ENCODE data around the gene SH3BGR.
"Not testable (repeated sequence)": the region's sequence is repeated elsewhere in the genome, so short reads cannot be mapped to it uniquely, and the experiment has no call there.

The SH3BGR gene

DNA sequence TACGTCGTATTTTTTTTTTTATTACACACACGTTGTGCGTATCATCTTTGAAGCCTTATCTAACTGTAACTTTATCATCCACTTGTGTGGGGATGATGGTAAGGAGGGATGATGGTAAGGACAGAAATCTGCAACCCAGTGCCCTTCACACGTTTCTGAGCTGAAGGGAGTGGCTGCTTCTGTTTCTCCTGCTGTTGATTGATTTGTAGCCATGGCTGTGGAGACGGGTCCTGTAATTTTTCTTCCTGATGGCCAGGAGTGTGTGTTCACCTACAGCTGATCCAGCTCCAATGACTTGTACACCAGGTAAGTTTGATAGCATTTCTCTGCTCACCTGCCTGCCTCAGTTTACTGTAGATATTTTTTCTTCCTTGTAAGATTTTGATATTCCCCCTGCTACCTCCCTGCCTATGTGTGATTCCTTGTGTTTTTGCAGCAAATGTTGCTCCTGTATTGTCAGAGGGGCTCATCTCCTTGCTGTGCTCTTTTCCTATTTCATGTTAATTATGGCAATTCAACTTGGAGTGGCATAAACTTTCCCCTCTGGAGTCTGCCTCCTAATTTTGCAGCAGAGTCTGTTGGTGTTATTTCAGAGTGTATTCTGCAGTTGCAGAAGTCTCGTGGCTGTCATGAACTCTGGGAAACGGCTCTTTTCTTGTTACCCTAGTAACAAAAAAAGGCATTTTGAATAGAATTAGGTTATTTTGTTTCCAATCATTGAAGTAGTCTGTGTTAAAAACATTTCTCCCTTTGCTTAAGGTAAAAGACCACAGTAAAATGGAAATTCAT lies 64.1 kb downstream of the SH3BGR start:
- DNase-seq (ENCODE audit: low spot score): no peak

DNA sequence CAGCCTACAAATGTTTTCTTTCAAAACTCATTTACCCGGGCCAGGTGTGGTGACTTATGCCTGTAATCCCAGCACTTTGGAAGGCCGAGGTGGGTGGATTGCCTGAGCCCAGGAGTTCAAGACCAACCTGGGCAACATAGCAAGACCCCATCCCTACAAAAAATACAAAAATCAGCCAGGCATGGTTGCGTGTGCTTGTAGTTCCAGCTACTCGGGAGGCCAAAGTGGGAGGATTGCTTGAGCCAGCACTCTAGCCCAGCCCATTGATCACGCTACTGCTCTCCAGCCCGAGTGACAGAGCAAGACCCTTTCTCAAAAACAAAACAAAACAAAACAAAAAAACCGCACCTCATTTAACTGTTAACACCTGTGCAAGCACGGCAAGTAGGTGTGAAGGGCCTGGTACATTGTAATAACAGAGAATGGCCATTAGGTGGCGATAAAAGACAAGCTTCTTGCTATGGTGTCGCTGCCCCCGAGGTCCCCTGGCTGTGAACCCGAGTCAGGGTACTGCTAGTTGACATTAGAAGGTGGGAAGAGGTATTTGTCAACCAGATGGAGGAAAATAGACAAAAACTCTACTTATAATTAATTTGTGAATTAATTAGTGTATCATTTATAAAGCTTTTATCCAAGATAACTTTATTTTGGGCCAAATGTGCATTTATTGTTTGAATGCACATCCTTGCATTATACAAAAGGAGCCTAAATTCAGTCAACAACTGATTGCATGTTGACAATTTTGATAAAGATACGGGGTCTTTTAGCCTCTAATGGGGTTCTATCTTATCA lies 66.5 kb downstream of the SH3BGR start:
- DNase-seq (ENCODE audit: low spot score): peak; percentile 61

- DNase-seq (ENCODE audit: low spot score): no peak
These were observed 67.1 kb downstream of the SH3BGR start for GRCh38 chr21:39518847-39519210.

GRCh38 chr21:39519835-39520234 lies 68.1 kb downstream of the SH3BGR start:
- no peak for DNase-seq (ENCODE audit: low spot score)

DNA sequence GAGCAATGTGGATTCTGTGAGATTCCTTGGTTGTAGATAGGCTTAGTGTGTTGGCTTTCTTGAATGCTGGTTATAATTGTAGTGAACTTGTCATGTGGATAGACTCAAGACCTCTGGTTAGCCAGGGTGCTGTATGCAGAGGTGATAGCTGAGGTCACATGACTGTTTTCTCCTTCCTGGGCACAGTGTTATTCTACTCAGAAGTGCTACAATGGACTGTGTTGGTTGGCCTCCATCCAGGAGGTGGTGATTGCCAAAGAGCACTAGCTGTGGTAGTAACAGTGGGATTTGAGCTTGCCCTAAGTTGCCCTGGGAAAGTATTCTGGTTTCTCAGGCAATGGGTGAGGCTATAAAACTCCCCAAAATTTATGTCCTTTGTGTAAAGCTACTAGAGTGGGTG lies 71.6 kb downstream of the SH3BGR start:
- no peak for DNase-seq (ENCODE audit: low spot score)

DNA sequence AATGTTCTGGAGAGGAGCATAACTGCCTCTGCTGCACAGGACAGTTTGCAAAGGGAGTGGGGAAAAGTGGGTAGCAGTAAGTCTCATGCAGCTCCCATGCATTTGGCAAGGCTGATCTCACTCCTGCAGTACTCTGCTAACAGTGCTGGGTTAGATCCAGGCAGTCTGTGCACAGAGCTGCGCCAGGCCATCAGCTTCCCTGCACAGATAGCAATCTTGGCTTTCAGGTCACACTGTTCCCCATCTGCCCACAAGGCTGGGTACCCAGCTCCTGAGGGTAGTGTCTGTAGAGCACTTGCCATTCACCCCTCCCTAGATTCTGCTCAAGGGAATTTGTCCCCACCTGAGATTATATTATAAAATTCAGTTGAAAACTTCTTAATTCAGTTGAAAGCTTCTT lies 72.1 kb downstream of the SH3BGR start:
- no peak for DNase-seq (ENCODE audit: low spot score)

- DNase-seq (ENCODE audit: low spot score): no peak
These were observed 73.4 kb downstream of the SH3BGR start for GRCh38 chr21:39525129-39525528.

- DNase-seq (ENCODE audit: low spot score): no peak
These were observed 73.8 kb downstream of the SH3BGR start for GRCh38 chr21:39525601-39526000.

DNA sequence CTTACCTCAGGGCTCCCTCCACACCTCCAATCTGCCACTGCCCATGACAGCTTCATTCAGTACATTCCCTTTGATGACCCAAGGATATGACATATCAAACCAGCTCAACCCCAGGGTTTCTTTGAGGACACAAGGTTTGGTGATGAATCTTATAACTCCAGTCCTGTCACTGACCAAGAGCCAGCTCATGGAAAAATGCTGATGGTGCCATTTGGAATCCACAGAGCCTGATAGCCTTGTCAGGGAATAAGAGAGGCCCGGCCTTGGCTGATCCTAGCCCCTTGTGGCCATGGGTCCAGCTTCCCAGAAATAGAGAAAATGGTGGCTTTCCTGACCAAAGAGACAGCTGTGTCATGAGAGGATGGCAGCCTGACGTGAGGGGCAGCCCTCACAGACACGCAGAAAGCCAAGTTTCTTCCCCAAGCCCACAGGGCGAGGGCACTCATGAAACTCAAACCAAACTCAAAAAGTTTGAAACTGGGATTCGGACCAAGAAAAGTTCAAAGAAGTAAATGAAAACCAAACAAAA lies 75.4 kb downstream of the SH3BGR start:
- DNase-seq (ENCODE audit: low spot score): no peak

DNA sequence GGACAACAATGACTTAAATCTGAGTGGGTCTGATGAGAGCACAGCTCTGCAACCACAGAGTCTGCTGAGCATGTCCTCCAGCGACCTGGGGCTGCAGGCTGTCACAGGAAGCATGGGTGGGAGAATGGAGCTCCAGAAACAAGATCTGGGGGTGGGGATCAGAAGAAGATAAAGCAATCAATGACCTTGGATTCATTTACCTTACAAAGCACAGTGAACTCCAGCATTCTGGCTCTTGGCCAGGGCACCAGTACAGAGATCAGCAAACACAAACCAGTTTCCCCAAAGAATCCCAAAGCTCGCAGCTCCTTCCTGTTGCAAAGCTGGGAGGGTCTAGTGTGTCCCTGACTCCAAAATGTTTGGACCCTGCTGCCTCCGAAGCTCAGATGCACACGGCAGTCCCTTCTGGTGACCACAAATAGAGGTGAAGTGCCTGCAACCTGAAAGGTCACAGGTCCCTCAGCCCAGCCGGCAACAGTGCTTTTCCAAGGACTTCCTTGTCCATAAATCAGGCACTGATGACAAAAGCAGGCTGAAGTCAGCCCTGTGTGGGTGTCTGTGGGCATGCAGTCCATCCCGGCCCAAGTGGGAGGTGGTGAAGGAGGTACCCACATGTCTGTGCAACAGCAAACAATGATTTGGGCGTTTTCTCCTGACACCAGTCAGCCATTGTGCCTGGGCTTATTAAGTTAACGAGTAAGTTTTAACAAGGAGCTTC lies 76.1 kb downstream of the SH3BGR start:
- DNase-seq (ENCODE audit: low spot score): peak; percentile 51

GRCh38 chr21:39529026-39529425 lies 77.3 kb downstream of the SH3BGR start:
- DNase-seq (ENCODE audit: low spot score): no peak

DNA sequence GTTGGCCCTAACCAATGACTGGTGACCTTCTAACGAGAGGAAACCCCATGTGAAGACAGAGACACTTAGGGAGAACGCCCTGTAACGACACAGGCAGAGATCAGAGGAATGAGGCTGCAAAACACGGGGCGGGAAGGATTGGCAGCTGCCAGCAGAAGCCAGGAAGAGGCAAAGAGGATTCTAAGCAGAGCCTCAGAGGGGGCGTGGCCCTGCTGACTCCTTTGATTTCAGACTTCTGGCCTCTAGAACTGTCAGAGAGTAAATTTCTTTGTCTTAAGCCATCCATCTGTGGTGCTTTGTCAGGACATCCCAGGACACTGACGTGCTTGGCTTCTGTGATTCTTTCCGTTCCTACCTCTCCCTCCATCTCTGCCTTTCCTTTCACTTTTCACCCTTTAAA lies 79.3 kb downstream of the SH3BGR start:
- no peak for DNase-seq (ENCODE audit: low spot score)

- peak; percentile 6 for DNase-seq (ENCODE audit: low spot score)
These were observed 80.1 kb downstream of the SH3BGR start for GRCh38 chr21:39531840-39532239.

- DNase-seq (ENCODE audit: low spot score): no peak
These were observed 82.0 kb downstream of the SH3BGR start for GRCh38 chr21:39533545-39534380.

DNA sequence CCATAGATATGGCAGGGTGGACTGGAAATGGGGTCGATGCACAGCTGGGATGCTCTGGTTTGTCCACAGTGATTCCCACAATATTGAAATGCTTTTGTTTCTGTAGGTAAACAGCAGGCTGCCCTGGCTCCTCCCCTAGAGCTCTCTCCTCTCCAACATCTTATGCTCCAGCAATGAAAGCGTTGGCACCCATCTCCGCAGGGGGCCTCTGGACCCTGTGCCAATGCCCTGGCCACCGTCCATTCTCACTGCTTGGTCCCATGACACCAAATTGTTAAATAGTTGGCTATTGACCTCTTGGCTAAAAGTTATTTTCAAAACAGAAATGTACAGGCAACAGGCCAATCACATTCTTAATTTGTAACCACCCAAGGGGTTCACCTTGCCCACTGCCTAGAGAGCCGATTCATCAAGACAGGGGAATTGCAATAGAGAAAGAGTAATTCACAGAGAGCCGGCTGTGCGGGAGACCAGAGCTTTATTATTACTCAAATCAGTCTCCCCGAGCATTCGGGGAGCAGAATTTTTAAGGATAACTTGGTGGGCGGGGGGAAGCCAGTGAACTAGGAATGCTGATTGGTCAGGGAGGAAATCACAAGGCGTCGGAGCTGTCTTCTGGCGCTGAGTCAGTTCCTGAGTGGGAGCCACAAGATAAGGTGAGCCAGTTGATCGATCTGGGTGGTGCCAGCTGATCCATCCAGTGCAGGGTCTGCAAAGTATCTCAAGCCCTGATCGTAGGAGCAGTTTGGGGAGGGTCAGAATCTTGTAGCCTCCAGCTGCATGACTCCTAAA lies 84.1 kb downstream of the SH3BGR start:
- DNase-seq (ENCODE audit: low spot score): no peak

- DNase-seq (ENCODE audit: low spot score): no peak
These were observed 85.1 kb downstream of the SH3BGR start for GRCh38 chr21:39536835-39537234.

GRCh38 chr21:39537571-39537970 lies 85.8 kb downstream of the SH3BGR start:
- no peak for DNase-seq (ENCODE audit: low spot score)

DNA sequence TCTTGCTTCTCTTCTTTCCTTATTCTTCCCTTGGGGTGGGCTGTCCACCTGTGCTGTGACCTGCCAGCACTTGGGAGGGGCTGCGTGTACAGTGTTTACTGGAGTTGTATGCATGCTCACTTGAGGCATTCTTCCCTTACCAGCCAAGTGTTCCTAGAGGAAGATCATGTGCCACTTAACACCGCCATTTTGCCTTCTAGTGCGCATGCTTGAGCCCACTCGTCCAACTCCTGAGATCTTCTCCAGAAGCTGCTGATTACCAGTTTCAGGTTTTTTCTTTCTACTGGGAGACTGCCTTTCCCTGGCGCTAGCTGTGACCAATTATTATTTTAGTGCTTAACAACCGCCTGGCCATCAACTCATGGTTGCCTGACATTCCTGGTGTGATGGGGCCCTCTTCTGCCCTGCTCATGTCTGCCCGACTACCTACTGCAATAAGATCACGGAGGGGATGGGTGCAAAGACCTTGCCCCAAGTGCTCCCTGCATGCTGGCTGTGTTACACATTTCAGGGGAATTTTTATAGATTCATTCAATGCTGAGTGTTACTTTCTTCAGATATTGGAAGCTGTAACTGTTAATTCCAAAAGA lies 86.8 kb downstream of the SH3BGR start:
- DNase-seq (ENCODE audit: low spot score): no peak

- DNase-seq (ENCODE audit: low spot score): not testable (repeated sequence)
These were observed 88.6 kb downstream of the SH3BGR start for GRCh38 chr21:39540367-39540766.

- no peak for DNase-seq (ENCODE audit: low spot score)
These were observed 91.0 kb downstream of the SH3BGR start for GRCh38 chr21:39542736-39543135.
